Hematopoietic multipotent progenitor cell (in vitro differentiated cells): Measurements from ENCODE around the gene MR1. TPM values are rescaled to one million over a fixed set of nuclear protein-coding genes. Genes with fewer than 3 reads are reported as not detected.
A peak's percentile ranks its signal among the peaks of the same experiment; 100 is the strongest.
"Not testable (repeated sequence)": the region's sequence is repeated elsewhere in the genome, so short reads cannot be mapped to it uniquely, and the experiment has no call there.

Experiments
- DNase-seq, 3 donors: peaks; one replicate each; pipeline ENCODE4 v3.0.0-alpha.2; 2011 to 2015; ENCODE audit warnings: low read depth in 2 of 3, low spot score in 2 of 3
- total RNA-seq: library from RNA; depleted of rRNA; stranded (reverse); fragments of >200 nt; gene quantifications from one replicate; pipeline ENCODE4 v1.2.3, GENCODE V29; 2012

MR1 gene
- total RNA-seq, 1 donor = 15.1 TPM

DNA sequence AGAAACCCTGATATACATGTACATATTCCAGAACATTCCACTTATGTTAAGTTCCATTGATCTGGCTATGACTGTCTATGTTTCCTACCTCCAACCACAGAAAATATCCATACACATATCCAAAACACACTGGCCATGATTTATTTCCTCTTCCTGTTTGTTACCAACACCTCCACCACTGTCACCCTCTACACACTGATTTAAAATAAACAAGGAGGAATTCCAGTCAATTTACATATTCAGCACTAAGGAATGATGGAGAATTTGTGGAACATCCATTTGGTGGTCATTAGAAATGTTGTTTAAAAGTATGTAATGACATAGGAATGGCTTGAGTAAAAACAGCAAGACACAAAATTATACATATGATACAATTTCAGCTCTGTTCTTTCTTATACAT lies 5.6 kb upstream of the MR1 start:
- no peak for DNase-seq

- no peak for DNase-seq
Measured at GRCh38 chr1:181028615-181029014, 5.2 kb upstream of the MR1 start.

DNA sequence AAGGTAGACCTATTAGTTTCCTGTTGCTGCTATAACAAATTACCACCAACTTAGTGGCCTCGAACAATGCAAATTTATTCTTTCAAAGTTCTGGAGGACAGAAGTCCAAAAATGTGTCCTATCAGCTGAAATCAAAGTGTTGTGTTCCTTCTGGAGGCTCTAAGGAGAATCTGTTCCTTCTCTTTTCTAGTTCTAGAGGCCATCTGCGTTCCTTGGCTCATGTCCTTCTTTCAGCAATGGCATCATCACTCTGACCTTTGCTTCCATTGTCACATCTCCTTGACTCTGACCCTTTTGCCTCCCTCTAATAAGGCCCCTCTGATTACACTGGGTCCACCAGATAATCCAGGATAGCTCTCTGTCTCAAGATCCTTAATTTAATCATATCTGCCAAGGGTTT lies 1.2 kb upstream of the MR1 start:
- no peak for DNase-seq

DNA sequence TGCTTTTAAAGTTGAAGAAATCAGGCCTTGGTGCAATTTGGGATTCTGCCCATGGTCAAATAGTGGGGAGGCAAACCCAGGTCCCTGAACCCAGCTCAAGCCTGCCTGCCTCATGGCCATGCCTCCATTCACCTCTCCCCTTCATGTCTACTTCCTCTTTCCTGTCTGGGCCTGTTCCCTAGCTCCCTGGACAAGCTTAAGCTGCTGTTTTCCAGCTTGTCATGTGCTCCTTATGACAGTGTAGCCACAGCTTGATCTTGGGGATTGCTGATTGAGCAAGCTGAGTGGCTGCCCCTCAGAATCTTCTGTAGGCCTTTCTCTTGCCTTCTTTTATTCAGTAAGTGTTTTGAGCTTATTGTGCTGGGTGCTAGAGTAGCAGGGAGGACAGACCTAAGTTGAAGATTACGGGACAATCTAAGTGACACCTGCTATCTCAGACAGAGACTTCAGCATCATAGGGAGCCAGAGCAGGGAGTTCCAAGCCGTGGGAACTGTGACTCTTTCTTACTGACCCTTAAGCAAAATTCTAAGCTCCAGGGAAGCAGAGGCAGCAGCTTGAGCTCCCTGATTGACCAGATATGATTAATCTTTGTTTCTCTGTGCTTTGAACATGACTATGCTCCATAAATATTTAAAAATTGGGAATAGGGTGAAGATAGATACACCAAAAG lies 520 bp upstream of the MR1 start:
- DNase-seq = peak; percentile 44 to 60 (median 49)

- DNase-seq = not testable (repeated sequence)
Measured at GRCh38 chr1:181035210-181035609, 1.4 kb downstream of the MR1 start.

DNA sequence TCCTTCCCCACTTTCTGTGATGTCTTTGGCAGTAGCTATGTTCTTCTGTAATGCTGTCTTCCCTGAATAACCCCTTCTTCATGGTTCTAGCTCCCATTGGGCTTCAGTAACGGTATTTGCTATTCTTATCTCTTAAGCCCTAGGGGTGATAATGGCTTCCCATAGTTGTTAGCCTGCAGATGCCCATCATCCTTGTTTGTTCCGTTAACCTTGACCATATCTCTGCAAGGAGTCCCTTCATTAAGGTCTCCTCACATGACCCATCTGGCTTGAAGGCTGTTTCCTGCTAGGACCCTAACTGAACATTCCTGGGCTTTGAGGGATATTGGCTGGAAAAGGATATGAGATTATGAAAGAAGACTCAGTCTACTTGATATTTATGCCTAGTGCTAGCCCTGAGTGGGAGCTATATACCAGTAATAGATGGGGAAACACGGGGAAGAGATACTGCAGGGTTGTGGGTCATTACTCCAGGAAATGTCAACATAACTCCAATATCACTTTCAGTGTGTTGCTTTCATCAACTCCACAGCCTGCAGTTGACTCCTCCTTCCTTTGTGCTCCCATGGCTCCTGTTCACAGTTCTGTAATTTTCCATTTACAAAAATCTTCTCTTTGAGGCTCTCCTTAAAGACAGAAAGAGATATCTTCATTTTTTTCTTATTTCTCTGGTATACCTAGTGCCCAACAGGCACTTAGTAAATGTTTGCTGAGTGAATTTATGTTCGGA lies 2.5 kb downstream of the MR1 start:
- DNase-seq = no peak

GRCh38 chr1:181037386-181037785 lies 3.6 kb downstream of the MR1 start:
- no peak for DNase-seq

GRCh38 chr1:181038399-181038873 lies 4.7 kb downstream of the MR1 start:
- DNase-seq = peak; percentile 52 to 78 (median 65)

DNA sequence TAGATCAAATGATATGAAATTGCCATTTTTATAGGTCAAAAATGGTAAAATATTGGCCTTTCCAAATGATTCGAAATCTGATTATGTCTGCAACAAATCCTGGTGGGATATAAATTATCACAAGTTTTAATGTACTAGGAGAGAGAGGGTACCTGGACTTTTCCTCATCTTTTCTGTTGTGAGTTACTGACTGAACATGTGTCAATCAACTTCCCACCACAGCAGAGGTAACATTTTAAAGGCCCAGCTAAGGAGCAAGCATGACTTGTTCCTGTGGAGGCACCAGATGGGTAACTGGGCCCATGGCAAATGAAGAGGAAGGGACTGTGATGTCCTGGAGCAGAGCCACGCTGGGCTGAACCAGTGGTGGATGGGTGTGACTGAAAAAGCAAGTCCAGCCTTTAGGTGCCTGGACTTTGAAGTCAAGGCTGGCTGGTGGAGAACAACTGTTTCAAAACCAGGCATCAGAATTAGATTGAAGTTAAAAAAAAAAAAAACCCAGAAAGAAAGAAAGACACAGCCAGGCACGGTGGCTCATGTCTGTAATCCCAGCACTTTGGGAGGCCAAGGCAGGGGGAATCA lies 6.6 kb downstream of the MR1 start:
- DNase-seq = no peak

DNA sequence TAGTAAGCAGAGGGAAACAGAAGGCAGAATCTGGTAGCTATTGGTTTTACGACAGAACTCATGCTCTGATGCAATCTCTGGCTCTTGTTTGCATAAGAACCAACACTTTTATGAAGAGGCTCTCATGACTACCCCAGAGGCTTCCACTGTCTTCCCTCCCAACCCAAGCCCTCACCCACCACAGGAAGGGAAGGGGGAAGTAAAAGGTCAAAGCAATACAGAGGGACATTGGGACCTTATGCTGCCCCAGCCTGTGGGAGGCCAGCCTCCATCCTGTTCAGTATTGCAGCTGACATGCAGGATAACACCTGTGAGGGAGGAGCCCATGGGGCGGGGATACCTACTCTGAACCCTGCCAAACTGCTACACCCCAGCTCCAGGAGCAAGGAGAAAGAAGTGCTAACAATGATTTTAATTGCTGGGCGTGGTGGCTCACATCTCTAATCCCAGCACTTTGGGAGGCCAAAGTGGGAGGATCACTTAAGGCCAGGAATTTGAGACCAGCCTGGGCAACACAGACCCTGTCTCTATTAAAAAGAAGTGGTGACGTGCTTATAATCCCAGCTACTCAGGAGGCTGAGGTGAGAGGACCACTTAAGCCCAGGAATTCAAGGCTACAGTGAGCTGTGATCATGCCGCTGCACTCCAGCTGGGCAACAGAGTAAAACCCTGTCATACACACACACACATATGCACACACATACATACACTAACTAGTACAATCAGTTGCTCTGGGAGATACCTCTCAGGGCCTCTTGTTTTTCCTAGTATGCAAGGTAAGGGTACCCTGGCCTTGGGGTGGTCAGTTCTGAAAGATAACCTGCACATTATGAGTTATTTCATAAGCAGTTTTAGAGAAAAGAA lies 9.5 kb downstream of the MR1 start:
- DNase-seq = no peak

GRCh38 chr1:181044449-181044966 lies 10.7 kb downstream of the MR1 start:
- DNase-seq = no peak

DNA sequence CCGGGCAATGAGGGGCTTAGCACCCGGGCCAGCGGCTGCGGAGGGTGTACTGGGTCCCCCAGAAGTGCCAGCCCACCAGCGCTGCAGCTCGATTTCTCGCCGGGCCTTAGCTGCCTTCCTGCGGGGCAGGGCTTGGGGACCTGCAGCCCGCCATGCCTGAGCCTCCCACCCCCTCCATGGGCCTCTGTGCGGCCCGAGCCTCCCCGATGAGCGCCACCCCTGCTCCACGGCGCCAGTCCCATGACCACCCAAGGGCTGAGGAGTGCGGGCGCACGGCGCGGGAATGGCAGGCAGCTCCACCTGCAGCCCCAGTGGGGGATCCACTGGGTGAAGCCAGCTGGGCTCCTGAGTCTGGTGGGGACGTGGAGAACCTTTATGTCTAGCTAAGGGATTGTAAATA lies 12.2 kb downstream of the MR1 start:
- DNase-seq = not testable (repeated sequence)

GRCh38 chr1:181049378-181049777 lies 15.6 kb downstream of the MR1 start:
- DNase-seq = no peak

- DNase-seq = no peak
Measured at GRCh38 chr1:181050922-181051321, 17.1 kb downstream of the MR1 start.

GRCh38 chr1:181056560-181056959 lies 22.8 kb downstream of the MR1 start:
- no peak for DNase-seq

DNA sequence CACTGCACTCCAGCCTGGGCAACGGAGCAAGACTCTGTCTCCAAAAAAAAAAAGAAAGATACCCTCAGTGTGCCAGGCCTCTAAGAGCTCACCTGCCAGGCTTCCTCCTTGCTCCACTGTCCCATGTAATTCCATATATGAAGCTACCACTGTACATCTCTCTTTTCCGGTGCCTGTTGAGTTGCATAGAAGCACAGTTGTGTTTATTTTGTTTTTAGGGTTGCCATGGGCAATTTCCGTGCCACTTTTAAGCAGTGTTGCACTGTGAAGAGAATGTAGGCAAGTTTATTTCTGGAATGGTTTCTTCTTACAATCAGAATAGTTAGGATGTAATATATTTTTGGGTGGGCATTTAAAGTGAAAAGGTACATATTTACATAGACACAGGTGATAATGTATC lies 23.3 kb downstream of the MR1 start:
- DNase-seq = no peak

DNA sequence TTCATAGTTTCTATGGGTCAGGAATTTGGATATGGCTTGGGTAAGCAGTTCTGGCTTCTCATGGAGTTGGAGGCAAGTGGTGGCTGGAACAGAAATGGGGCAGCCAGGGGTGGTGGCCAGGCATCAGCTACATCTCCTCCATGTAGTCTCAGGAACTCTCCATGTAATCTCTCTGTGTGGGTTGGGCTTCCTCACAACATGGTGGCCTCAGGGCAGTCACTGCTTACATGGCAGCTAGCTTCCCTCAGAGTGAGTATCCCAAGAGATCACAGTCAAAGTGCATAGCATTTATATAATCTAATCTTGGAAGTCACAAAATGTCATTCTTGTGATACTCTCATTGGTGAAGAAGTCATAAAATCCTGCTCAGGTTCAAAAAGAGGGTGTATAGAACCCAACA lies 25.7 kb downstream of the MR1 start:
- DNase-seq = no peak

- no peak for DNase-seq
Measured at GRCh38 chr1:181060066-181060465, 26.3 kb downstream of the MR1 start.

GRCh38 chr1:181060947-181061346 lies 27.2 kb downstream of the MR1 start:
- DNase-seq = not testable (repeated sequence)

GRCh38 chr1:181061487-181061886 lies 27.7 kb downstream of the MR1 start:
- DNase-seq = no peak
